ENCODE measurements around the gene RPP30. TPM values are rescaled to one million over a fixed set of nuclear protein-coding genes. Genes with fewer than 3 reads are reported as not detected.

RPP30 gene
- total RNA-seq, 1 donor: 43.1 TPM

GRCh38 chr10:90837486-90837885 is 34.3 kb upstream of the RPP30 start:
- H3K4me3 ChIP-seq (ENCODE audit: insufficient read depth, low read length): no peak overlapping the region
- H3K27ac ChIP-seq (ENCODE audit: low read depth, low read length): no peak overlapping the region
- TF ChIP-seq CTCF (IDR thresholded peaks at IDR 0.05; ENCODE audit: extremely low read depth, low read depth, low read length): no peak
- H3K9me3 ChIP-seq (ENCODE audit: low read depth, low read length): no peaks in the 10 kb centered on the region
- peaks cover 9% of the 10 kb centered on the region for H3K79me2 ChIP-seq (ENCODE audit: insufficient read depth, low read length)
- DNase-seq (ENCODE audit: insufficient read length, low spot score, missing footprints): no peak
- H4K20me1 ChIP-seq (ENCODE audit: insufficient read depth, low read length): no peaks in the 10 kb centered on the region
- H3K36me3 ChIP-seq (ENCODE audit: insufficient read depth, low read length): no peaks in the 10 kb centered on the region
- H3K4me2 ChIP-seq (ENCODE audit: insufficient read depth, low read length): no peak overlapping the region
- no peaks in the 10 kb centered on the region for H3K4me1 ChIP-seq (ENCODE audit: insufficient read depth, low read length)
- H3K27me3 ChIP-seq (ENCODE audit: insufficient read depth, low read length): no peaks in the 10 kb centered on the region
- H2AFZ ChIP-seq (ENCODE audit: low read length): no peak overlapping the region

- no peaks in the 10 kb centered on the region for H4K20me1 ChIP-seq (ENCODE audit: insufficient read depth, low read length)
- no peak overlapping the region for H2AFZ ChIP-seq (ENCODE audit: low read length)
- H3K9me3 ChIP-seq (ENCODE audit: low read depth, low read length): no peaks in the 10 kb centered on the region
- peaks cover 15% of the 10 kb centered on the region for H3K4me1 ChIP-seq (ENCODE audit: insufficient read depth, low read length)
- H3K79me2 ChIP-seq (ENCODE audit: insufficient read depth, low read length): peaks cover 23% of the 10 kb centered on the region
- H3K27me3 ChIP-seq (ENCODE audit: insufficient read depth, low read length): no peaks in the 10 kb centered on the region
- no peak overlapping the region for H3K27ac ChIP-seq (ENCODE audit: low read depth, low read length)
- no peak overlapping the region for H3K4me3 ChIP-seq (ENCODE audit: insufficient read depth, low read length)
- TF ChIP-seq CTCF (IDR thresholded peaks at IDR 0.05; ENCODE audit: extremely low read depth, low read depth, low read length): no peak
- no peak for DNase-seq (ENCODE audit: insufficient read length, low spot score, missing footprints)
- no peaks in the 10 kb centered on the region for H3K36me3 ChIP-seq (ENCODE audit: insufficient read depth, low read length)
- H3K4me2 ChIP-seq (ENCODE audit: insufficient read depth, low read length): no peak overlapping the region
These were observed 29.0 kb upstream of the RPP30 start for GRCh38 chr10:90842725-90843124.

GRCh38 chr10:90845726-90846125 is 26.0 kb upstream of the RPP30 start:
- H4K20me1 ChIP-seq (ENCODE audit: insufficient read depth, low read length): no peaks in the 10 kb centered on the region
- H3K4me3 ChIP-seq (ENCODE audit: insufficient read depth, low read length): no peak overlapping the region
- H3K27ac ChIP-seq (ENCODE audit: low read depth, low read length): no peak overlapping the region
- no peak overlapping the region for H2AFZ ChIP-seq (ENCODE audit: low read length)
- no peaks in the 10 kb centered on the region for H3K36me3 ChIP-seq (ENCODE audit: insufficient read depth, low read length)
- H3K9me3 ChIP-seq (ENCODE audit: low read depth, low read length): no peaks in the 10 kb centered on the region
- no peak for DNase-seq (ENCODE audit: insufficient read length, low spot score, missing footprints)
- TF ChIP-seq CTCF (IDR thresholded peaks at IDR 0.05; ENCODE audit: extremely low read depth, low read depth, low read length): no peak
- H3K4me1 ChIP-seq (ENCODE audit: insufficient read depth, low read length): peaks cover 23% of the 10 kb centered on the region
- H3K4me2 ChIP-seq (ENCODE audit: insufficient read depth, low read length): no peak overlapping the region
- H3K79me2 ChIP-seq (ENCODE audit: insufficient read depth, low read length): peaks cover 22% of the 10 kb centered on the region
- no peaks in the 10 kb centered on the region for H3K27me3 ChIP-seq (ENCODE audit: insufficient read depth, low read length)

- Histone ChIP-seq H2AFZ (ENCODE audit: low read length) (peak overlapping the region; percentile 52), H3K27ac (ENCODE audit: low read depth, low read length) (peak overlapping the region; percentile 47), H3K4me2 (ENCODE audit: insufficient read depth, low read length) (peak overlapping the region; percentile 34), H3K27me3 (ENCODE audit: insufficient read depth, low read length) (no peaks in the 10 kb centered on the region), H3K4me1 (ENCODE audit: insufficient read depth, low read length) (peaks cover 23% of the 10 kb centered on the region), H3K79me2 (ENCODE audit: insufficient read depth, low read length) (peaks cover 22% of the 10 kb centered on the region), H3K4me3 (ENCODE audit: insufficient read depth, low read length) (no peak overlapping the region), H3K36me3 (ENCODE audit: insufficient read depth, low read length) (no peaks in the 10 kb centered on the region), H3K9me3 (ENCODE audit: low read depth, low read length) (no peaks in the 10 kb centered on the region), H4K20me1 (ENCODE audit: insufficient read depth, low read length) (no peaks in the 10 kb centered on the region)
- peak; percentile 65 for DNase-seq (ENCODE audit: insufficient read length, low spot score, missing footprints)
- TF ChIP-seq CTCF (IDR thresholded peaks at IDR 0.05; ENCODE audit: extremely low read depth, low read depth, low read length): no peak
These were observed 25.0 kb upstream of the RPP30 start for GRCh38 chr10:90846746-90847145.
